WI38 (cell line): ENCODE results near the gene RPL29.

ENCODE experiments used
- H3K4me3 ChIP-seq: 2 replicates; pipeline ENCODE4 v1.5.1; 2011; ENCODE audit warnings: low read depth, mild to moderate bottlenecking, control low read depth, low read length
- TF ChIP-seq, protein P1 (sequence below): IDR thresholded peaks from 2 replicates; pipeline ENCODE4 v1.5.1; 2012; ENCODE audit warnings: low read depth, mild to moderate bottlenecking, control low read depth, low read length

The RPL29 gene

DNA sequence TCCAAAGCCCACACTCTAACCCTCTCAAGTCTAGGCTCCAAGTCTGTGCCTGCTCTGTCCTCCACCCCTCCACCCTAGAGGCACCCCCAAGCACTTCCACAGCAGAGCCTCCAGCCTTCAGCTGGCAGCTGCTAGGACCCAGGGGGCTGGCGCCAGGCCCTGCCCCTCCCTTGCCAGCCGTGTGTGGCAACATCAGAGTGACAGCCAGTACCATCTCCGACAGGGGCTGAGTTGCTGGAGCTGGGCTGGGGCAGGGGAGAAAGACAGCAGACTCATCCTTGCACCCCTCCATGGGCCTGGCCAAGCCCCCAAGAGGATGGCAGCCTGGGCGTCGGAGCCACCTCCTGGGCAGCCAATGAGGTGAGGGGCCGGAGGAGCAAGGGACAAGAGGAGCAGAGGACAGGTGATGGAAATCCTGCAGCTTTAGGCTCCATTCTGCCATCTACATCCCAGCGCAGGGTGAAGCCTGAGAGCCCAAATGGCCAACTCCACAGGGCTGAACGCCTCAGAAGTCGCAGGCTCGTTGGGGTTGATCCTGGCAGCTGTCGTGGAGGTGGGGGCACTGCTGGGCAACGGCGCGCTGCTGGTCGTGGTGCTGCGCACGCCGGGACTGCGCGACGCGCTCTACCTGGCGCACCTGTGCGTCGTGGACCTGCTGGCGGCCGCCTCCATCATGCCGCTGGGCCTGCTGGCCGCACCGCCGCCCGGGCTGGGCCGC, 40.4 kb downstream of the RPL29 start, which contains the start of gene GPR62:
GPR62 (plus strand) TSS at position 207 of the 718 bp plus-strand sequence; CDS start at position 479, 272 bp downstream.
- TF ChIP-seq, protein P1, sequence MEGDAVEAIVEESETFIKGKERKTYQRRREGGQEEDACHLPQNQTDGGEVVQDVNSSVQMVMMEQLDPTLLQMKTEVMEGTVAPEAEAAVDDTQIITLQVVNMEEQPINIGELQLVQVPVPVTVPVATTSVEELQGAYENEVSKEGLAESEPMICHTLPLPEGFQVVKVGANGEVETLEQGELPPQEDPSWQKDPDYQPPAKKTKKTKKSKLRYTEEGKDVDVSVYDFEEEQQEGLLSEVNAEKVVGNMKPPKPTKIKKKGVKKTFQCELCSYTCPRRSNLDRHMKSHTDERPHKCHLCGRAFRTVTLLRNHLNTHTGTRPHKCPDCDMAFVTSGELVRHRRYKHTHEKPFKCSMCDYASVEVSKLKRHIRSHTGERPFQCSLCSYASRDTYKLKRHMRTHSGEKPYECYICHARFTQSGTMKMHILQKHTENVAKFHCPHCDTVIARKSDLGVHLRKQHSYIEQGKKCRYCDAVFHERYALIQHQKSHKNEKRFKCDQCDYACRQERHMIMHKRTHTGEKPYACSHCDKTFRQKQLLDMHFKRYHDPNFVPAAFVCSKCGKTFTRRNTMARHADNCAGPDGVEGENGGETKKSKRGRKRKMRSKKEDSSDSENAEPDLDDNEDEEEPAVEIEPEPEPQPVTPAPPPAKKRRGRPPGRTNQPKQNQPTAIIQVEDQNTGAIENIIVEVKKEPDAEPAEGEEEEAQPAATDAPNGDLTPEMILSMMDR: no peak
- H3K4me3 ChIP-seq: no peak within 1 kb of the TSS

- no peak overlapping the region for H3K4me3 ChIP-seq
- TF ChIP-seq, protein P1: no peak
These were observed 41.0 kb downstream of the RPL29 start for GRCh38 chr3:51954713-51955112.

DNA sequence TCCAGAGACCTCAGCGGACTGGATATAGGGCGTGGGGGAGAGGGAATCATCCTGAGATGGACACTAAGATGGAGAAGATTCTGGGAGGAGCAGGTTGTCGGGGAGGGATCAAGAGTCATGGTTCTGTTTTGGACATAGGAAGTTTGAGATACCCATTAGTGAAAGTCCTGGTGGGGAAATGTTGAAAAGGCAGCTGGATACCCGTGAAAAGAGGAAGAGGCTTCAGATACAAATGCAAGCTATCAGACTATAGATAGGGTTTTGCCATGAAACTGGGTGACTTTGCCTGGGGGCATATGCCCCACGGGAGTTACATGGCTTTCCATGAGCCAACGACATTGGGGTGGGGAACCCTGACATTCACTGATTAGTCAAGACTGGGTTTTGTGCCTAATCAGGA, 41.6 kb downstream of the RPL29 start:
- no peak overlapping the region for H3K4me3 ChIP-seq
- TF ChIP-seq, protein P1: no peak

DNA sequence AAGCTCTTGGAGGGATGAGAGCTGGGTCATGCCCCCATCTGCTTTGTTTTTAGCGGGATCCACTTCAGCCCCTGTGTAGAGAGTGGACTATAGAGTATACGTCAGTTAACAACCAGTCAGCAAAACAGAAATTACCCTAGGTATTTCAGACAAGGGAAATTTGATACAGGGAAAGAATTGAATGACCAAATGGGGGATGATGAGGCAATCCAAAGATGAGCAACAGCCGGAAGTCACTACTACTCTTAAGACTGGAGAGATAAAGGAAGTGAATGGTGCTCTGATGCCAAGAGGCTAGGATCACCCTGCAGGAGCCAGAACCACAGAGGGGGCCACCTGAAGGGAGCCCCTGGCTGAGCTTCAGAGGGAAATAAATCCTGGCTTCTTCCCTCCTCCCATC, 42.2 kb downstream of the RPL29 start:
- TF ChIP-seq, protein P1: no peak
- H3K4me3 ChIP-seq: no peak overlapping the region

DNA sequence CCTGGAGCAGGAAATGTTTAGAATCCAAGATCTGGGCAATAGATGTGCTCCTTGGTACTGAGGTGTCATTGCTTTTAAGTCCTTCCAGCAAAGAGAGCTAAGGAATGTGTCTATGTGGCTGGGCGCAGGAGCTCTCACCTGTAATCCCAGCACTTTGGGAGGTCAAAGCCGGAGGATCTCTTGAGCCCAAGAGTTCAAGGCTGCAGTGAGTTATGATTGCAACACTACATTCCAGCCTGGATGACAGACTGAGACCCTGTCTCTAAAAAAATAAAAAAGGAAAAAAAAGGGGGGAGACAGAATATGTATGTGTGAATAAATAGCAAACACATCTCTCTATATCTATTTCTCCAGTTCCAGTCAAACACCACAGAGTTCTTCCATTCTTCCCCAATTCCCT, 44.8 kb downstream of the RPL29 start:
- TF ChIP-seq, protein P1: no peak
- no peak overlapping the region for H3K4me3 ChIP-seq

DNA sequence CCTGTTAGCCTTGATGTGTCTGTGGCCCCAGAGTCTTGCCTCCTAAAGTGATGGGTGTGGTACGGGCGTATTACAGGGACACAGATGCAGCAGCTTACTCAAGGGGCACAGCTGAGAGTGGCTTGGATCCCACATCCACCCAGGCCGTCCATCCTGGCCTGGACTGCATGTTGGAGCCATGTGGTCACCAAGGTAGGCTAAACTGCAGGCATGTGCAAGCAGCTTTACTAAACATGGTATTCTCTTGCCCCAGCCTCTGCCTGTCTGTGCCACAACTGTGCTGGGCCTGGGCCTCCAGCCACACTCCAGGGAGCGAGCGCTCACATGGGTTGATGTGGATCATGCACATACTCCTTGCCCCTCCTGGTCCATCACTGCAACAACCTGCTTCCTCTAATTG, 46.6 kb downstream of the RPL29 start:
- TF ChIP-seq, protein P1: no peak
- no peak overlapping the region for H3K4me3 ChIP-seq

GRCh38 chr3:51948016-51948580, 47.6 kb downstream of the RPL29 start:
- TF ChIP-seq, protein P1: no peak

More at GRCh38 chr3:51948016-51948580, 47.6 kb downstream of the RPL29 start:
- no peak overlapping the region for H3K4me3 ChIP-seq
